Activated T-cell treated with anti-CD3 and anti-CD28 coated beads, Interleukin-2, amount 50 U/mL, for 1 hour (primary cell): ENCODE results near the gene GBX2.
A peak's percentile ranks its signal among the peaks of the same experiment; 100 is the strongest.

Experiments
- DNase-seq: peaks from one replicate; pipeline ENCODE4 v3.0.0-alpha.2; 2020

GBX2 gene

GRCh38 chr2:236180076-236180816 lies 12.1 kb upstream of the GBX2 start:
- DNase-seq, result no peak

- DNase-seq, result no peak
These were observed 11.3 kb upstream of the GBX2 start for GRCh38 chr2:236179236-236180075.

- DNase-seq, result no peak
These were observed 10.7 kb upstream of the GBX2 start for GRCh38 chr2:236178890-236179235.

GRCh38 chr2:236177967-236178889 lies 10.0 kb upstream of the GBX2 start:
- peak; percentile 33 for DNase-seq

GRCh38 chr2:236177604-236177966 lies 9.4 kb upstream of the GBX2 start:
- no peak for DNase-seq

GRCh38 chr2:236176951-236177350 lies 8.8 kb upstream of the GBX2 start:
- no peak for DNase-seq

- no peak for DNase-seq
These were observed 8.2 kb upstream of the GBX2 start for GRCh38 chr2:236176417-236176816.

- no peak for DNase-seq
These were observed 7.5 kb upstream of the GBX2 start for GRCh38 chr2:236175548-236176150.

GRCh38 chr2:236173729-236174607 lies 5.8 kb upstream of the GBX2 start:
- no peak for DNase-seq

- no peak for DNase-seq
These were observed 5.0 kb upstream of the GBX2 start for GRCh38 chr2:236173036-236173728.

- DNase-seq, result no peak
These were observed 4.3 kb upstream of the GBX2 start for GRCh38 chr2:236172255-236173035.

- DNase-seq, result no peak
These were observed 3.6 kb upstream of the GBX2 start for GRCh38 chr2:236171680-236172254.

- DNase-seq, result no peak
These were observed 3.0 kb upstream of the GBX2 start for GRCh38 chr2:236171181-236171679.

GRCh38 chr2:236170590-236171165 lies 2.5 kb upstream of the GBX2 start:
- DNase-seq, result no peak

- no peak for DNase-seq
These were observed 1.8 kb upstream of the GBX2 start for GRCh38 chr2:236169741-236170589.

GRCh38 chr2:236169151-236169721 lies 1.1 kb upstream of the GBX2 start:
- no peak for DNase-seq

GRCh38 chr2:236167297-236168109 lies 683 bp downstream of the GBX2 start:
- no peak for DNase-seq
